ENCODE results near the gene ZNF804B. TPM values are rescaled to one million over a fixed set of nuclear protein-coding genes. Genes with fewer than 3 reads are reported as not detected.

Gene ZNF804B
- total RNA-seq, 1 donor from 2014 or later: not detected

DNA sequence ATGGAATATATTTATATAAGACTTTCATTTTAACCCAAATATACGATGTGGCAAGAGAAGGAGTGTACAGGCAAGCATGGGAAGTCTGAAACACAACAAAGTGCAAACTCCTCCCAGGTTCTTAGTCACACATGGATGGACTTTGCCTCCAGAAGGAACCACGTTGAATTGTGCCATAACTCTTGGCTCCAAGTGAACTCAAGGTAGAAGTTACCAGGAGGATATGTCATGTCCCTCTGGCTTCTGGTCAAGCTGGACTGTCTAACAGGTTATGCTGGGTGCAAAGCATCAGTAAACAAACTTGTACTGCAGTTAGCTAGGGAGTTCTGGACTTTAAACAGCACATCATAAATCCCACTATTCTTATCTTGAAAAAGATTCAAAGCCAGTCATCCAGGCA, 364.4 kb downstream of the ZNF804B start:
- no peaks in the 10 kb centered on the region for H3K9me3 Mint-ChIP-seq (ENCODE audit: unreplicated experiment)

DNA sequence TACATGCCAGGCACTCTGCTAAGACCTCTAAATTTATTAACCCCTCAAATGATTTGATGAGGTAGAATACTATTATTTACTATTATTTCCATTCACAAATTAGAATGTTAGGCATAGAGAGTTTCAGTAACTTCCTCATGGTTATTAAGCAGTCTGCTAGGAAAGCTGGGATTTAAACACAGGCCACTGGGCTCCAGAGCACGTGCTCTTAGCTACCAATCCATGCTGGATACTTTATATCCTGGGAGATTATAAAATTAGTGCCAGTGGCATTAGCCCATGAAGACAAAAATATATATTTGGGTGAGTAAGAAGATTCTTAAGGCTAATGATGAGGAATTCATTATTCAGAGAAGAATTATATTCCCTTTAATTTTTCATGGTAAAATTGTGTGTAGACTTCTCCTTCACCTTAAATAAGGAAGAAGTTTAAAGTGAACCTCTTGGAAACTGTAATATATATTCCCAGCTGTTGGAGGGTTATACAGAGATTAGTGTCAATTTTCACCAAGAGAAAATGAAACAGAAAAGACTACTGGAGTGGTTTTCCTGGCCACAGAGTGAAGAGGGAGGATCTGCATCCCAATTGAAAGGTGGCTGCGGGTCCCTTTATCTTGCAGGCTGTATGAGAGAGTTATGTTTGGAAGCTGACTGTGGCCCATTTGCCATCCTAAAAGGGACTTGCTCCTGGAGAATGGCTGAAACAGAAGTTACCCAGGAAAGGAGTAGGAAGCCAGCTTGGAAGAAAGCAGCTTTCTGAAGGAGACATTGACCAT, 370.3 kb downstream of the ZNF804B start:
- DNase-seq (ENCODE audit: low spot score): no peak
- Mint-ChIP-seq H3K27me3 (ENCODE audit: unreplicated experiment) (no peaks in the 10 kb centered on the region), H3K27ac (ENCODE audit: unreplicated experiment) (no peak overlapping the region), H3K9me3 (ENCODE audit: unreplicated experiment) (no peaks in the 10 kb centered on the region), H3K36me3 (ENCODE audit: low read depth, unreplicated experiment) (no peaks in the 10 kb centered on the region), H3K4me3 (ENCODE audit: unreplicated experiment) (no peak overlapping the region), H3K4me1 (ENCODE audit: unreplicated experiment) (peaks cover 5% of the 10 kb centered on the region)
- TF ChIP-seq, protein P1, sequence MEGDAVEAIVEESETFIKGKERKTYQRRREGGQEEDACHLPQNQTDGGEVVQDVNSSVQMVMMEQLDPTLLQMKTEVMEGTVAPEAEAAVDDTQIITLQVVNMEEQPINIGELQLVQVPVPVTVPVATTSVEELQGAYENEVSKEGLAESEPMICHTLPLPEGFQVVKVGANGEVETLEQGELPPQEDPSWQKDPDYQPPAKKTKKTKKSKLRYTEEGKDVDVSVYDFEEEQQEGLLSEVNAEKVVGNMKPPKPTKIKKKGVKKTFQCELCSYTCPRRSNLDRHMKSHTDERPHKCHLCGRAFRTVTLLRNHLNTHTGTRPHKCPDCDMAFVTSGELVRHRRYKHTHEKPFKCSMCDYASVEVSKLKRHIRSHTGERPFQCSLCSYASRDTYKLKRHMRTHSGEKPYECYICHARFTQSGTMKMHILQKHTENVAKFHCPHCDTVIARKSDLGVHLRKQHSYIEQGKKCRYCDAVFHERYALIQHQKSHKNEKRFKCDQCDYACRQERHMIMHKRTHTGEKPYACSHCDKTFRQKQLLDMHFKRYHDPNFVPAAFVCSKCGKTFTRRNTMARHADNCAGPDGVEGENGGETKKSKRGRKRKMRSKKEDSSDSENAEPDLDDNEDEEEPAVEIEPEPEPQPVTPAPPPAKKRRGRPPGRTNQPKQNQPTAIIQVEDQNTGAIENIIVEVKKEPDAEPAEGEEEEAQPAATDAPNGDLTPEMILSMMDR (IDR thresholded peaks at IDR 0.05; ENCODE audit: unreplicated experiment): no peak

More for the DNA sequence above, 364.4 kb downstream of the ZNF804B start:
- H3K27me3 Mint-ChIP-seq (ENCODE audit: unreplicated experiment): no peaks in the 10 kb centered on the region
- no peak for DNase-seq (ENCODE audit: low spot score)
- H3K36me3 Mint-ChIP-seq (ENCODE audit: low read depth, unreplicated experiment): no peaks in the 10 kb centered on the region
- TF ChIP-seq, protein P1 (IDR thresholded peaks at IDR 0.05; ENCODE audit: unreplicated experiment): no peak
- no peak overlapping the region for H3K27ac Mint-ChIP-seq (ENCODE audit: unreplicated experiment)
- H3K4me3 Mint-ChIP-seq (ENCODE audit: unreplicated experiment): no peak overlapping the region
- H3K4me1 Mint-ChIP-seq (ENCODE audit: unreplicated experiment): no peaks in the 10 kb centered on the region

DNA sequence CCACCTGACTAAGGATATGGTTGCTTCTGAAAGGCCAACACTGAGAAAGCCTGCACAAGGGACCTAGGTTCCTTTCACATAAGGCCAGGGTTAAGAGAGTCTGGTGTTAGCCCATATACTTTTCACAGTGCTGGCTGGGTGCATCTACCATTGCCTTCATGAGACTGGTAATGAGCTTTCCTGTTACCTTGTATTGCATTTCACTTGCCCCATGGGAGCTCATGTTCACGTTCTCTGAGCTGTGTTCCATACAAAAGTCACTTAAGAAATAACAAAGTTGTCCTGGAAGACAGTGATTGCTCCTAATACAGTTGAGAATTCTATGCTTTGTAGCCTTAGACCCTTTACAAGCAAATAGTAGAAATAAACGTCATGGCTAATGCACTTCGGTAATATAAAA, 373.9 kb downstream of the ZNF804B start:
- Mint-ChIP-seq H3K27me3 (ENCODE audit: unreplicated experiment) (no peaks in the 10 kb centered on the region), H3K9me3 (ENCODE audit: unreplicated experiment) (no peaks in the 10 kb centered on the region), H3K4me3 (ENCODE audit: unreplicated experiment) (no peak overlapping the region), H3K27ac (ENCODE audit: unreplicated experiment) (no peak overlapping the region), H3K4me1 (ENCODE audit: unreplicated experiment) (peaks cover 5% of the 10 kb centered on the region), H3K36me3 (ENCODE audit: low read depth, unreplicated experiment) (no peaks in the 10 kb centered on the region)
- no peak for DNase-seq (ENCODE audit: low spot score)
- TF ChIP-seq, protein P1 (IDR thresholded peaks at IDR 0.05; ENCODE audit: unreplicated experiment): no peak

DNA sequence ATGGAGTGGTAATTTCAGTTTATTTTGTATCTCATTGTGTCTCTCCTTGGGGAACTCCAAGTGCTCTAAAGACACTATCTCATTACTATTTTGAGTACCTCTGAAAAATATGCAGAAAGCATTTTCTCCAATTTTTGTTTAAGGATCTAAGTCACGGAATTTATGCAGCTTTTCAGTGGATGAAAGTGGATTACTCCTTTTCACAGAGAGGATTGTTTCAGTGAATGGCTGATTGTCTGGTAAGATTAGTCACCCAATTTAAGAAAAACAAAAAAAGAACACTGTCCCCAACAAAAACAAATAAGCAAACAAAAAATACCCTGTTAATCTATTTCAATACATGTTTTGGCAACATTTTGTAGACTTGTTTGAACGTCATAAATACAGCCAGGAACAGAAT, 374.3 kb downstream of the ZNF804B start:
- TF ChIP-seq, protein P1 (IDR thresholded peaks at IDR 0.05; ENCODE audit: unreplicated experiment): no peak
- Mint-ChIP-seq H3K27me3 (ENCODE audit: unreplicated experiment) (no peaks in the 10 kb centered on the region), H3K4me3 (ENCODE audit: unreplicated experiment) (no peak overlapping the region), H3K36me3 (ENCODE audit: low read depth, unreplicated experiment) (no peaks in the 10 kb centered on the region), H3K4me1 (ENCODE audit: unreplicated experiment) (peaks cover 5% of the 10 kb centered on the region), H3K9me3 (ENCODE audit: unreplicated experiment) (no peaks in the 10 kb centered on the region), H3K27ac (ENCODE audit: unreplicated experiment) (no peak overlapping the region)
- DNase-seq (ENCODE audit: low spot score): no peak

DNA sequence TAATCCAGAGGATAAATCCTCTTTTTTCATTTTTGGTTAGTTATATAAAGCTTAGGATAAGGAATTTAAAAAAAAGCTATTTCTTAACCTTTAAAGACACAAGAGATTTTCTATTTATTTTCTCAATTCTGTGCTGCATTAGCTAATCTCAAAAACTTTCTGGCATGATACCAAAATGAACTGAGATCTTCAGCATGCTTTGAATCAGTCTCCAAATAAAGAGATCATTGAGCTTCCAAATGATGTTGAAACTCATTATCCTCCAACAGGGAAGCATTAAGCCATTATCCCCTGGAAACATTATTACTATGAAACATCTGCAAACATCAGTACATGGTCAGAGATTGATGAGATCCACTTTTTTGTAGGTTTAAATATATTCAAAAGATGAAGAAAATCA, 386.3 kb downstream of the ZNF804B start:
- TF ChIP-seq, protein P1 (IDR thresholded peaks at IDR 0.05; ENCODE audit: unreplicated experiment): no peak
- H3K9me3 Mint-ChIP-seq (ENCODE audit: unreplicated experiment): no peaks in the 10 kb centered on the region
- no peaks in the 10 kb centered on the region for H3K36me3 Mint-ChIP-seq (ENCODE audit: low read depth, unreplicated experiment)
- H3K27me3 Mint-ChIP-seq (ENCODE audit: unreplicated experiment): no peaks in the 10 kb centered on the region
- DNase-seq (ENCODE audit: low spot score): no peak
- H3K4me1 Mint-ChIP-seq (ENCODE audit: unreplicated experiment): no peaks in the 10 kb centered on the region
- H3K4me3 Mint-ChIP-seq (ENCODE audit: unreplicated experiment): no peak overlapping the region
- no peak overlapping the region for H3K27ac Mint-ChIP-seq (ENCODE audit: unreplicated experiment)
